Fibroblast of lung (primary cell): ENCODE results near the gene TMEM134.

Source experiments
- CTCF ChIP-seq, 2 donors: IDR thresholded peaks in 1 of 2; conservative IDR thresholded peaks in 1 of 2; 1 replicate in 1 of 2; 2 replicates in 1 of 2; pipeline ENCODE4 v1.5.1; 2011 to 2012; ENCODE audit warnings: low read length in 2 of 2, control low read depth in 1 of 2, inconsistent platforms in 1 of 2, low read depth in 1 of 2, mild to moderate bottlenecking in 1 of 2
- EZH2 ChIP-seq: IDR thresholded peaks from 2 replicates; pipeline ENCODE4 v1.5.1; 2012; ENCODE audit warnings: low read length, control low read depth, mild to moderate bottlenecking; ENCODE audit errors: missing control alignments

DNA sequence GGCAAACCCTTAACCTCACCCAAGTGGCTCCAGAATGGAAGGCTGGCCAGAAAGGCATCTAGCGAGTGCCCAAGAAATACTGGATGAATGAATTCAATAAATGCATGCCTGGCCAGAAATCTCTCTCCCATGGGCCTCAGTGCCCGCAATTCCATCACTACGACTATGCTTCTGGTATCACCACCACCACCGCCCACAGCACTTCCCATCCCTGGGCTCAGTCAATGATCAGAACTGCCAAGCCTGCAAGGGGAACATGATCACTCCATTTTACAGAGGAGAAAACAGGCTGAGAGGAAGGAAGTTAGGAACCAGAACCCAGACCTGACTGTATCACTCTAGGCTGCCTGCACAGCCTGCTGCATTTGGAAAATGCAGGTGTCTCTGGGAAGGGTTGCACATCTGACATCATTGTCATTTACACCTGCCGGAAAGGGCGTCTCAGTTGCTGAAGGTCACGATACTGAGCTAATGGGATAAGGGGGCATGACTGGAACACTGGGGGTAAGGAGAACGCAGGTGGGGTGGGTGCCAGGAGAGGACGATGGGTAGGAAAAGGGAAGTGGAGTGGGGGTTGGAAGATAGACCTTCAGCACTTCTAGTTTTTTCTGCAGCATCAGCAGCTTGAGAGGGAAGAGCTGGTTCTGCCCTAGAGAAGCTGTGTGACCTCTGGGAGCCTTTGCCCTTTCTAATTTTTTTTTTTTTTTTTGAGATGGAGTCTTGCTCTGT is 19.8 kb downstream of the TMEM134 start:
- no peak for TF ChIP-seq CTCF (conservative IDR thresholded peaks at IDR 0.05 in 1 of 2, IDR thresholded peaks at IDR 0.05 in 1 of 2; ENCODE audit: low read depth in 1 of 2, low read length in 2 of 2)
- TF ChIP-seq EZH2, result no peak
